Measurements from ENCODE around the gene CASP8. TPM values are rescaled to one million over a fixed set of nuclear protein-coding genes. Genes with fewer than 3 reads are reported as not detected.

The CASP8 gene
- total RNA-seq: 79.1 and 79.4 TPM in 2 replicates

GRCh38 chr2:201260302-201260800, at the start of gene CASP8:
Gene CASP8, plus strand, starts transcription at chr2:201260536. Its CDS starts 5,951 bp downstream, at chr2:201266487.
- intact Hi-C loops (cut with micrococcal nuclease): loop anchor here (1.0 to 5.0 kb wide), 4 partner anchors 8 to 1117 kb away; partner anchors contain the start of genes BMPR2 and FZD7

GRCh38 chr2:201215963-201216362, 44.4 kb upstream of the CASP8 start:
- intact Hi-C loops (cut with micrococcal nuclease): no loop called here

- intact Hi-C loops (cut with micrococcal nuclease): no loop called here
Measured at GRCh38 chr2:201216918-201217317, 43.4 kb upstream of the CASP8 start.

DNA sequence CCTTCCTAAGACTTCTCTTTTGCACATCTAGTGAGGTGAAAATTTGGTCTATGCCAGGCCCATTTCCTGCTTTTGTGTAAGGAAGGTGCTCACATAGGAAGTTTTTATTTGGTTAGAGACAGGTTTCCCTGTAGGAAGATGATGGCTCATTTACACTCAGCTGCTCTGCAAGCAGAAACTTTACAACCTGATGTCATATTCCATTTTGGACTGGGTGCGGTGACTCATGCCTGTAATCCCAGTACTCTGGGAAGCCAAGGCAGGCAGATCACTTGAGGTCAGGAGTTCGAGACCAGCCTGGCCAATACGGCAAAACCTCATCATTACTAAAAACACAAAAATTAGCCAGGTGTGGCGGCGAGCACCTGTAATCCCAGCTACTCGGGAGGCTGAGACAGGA, 41.6 kb upstream of the CASP8 start:
- intact Hi-C loops (cut with micrococcal nuclease): no loop called here

- intact Hi-C loops (cut with micrococcal nuclease): no loop called here
Measured at GRCh38 chr2:201219328-201220096, 40.8 kb upstream of the CASP8 start.

- intact Hi-C loops (cut with micrococcal nuclease): no loop called here
Measured at GRCh38 chr2:201220102-201220570, 40.2 kb upstream of the CASP8 start.

GRCh38 chr2:201223089-201224073, 37.0 kb upstream of the CASP8 start:
- intact Hi-C loops (cut with micrococcal nuclease): no loop called here

DNA sequence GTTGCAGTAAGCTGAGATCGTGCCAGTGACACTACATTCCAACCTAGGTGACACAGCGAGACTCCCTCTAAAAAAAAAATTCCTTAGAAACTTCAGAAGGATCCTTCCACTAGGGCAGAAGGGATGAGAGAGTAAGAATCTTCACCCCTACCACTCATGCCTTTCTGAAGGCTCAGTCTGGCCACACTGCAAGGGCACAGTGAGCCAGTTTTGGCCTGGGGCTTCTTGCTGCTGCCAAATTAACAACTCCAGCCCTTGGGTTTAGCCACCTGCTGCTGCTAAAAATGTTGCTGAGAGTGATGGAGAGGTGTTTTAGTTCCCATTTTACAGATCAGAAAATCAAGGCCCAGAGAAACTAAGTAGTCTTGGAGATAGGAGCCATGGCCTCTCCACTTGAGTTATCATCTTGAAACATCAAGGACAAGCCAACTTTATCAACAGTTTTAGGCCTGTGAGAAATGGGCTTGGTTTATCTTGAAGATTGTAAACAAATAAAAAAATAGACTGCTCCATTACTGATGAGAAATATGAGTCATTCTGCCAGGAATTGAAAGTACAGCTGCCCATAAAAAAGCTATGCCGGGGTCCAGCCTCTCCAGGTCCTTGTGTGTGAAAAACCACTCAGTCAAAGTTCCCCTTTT, 31.9 kb upstream of the CASP8 start:
- intact Hi-C loops (cut with micrococcal nuclease): no loop called here

DNA sequence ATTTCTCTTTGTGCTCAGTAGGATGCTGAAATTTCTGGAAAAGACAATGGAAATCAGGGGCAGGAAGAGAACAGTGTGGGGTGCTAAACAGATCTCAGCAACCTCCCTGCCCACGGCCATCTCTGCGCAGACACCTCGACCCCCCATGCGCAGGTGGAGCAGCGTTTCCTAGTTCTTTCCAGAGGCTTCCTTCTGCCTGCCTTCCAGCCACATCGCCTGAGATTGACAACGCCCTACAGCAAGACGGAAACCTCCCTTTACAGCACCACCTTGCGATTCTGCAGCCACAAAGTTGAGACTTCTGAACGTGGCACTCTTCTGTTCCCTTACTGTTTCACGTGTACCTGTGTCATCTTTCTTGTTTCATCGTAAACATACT, 31.4 kb upstream of the CASP8 start:
- intact Hi-C loops (cut with micrococcal nuclease): no loop called here

DNA sequence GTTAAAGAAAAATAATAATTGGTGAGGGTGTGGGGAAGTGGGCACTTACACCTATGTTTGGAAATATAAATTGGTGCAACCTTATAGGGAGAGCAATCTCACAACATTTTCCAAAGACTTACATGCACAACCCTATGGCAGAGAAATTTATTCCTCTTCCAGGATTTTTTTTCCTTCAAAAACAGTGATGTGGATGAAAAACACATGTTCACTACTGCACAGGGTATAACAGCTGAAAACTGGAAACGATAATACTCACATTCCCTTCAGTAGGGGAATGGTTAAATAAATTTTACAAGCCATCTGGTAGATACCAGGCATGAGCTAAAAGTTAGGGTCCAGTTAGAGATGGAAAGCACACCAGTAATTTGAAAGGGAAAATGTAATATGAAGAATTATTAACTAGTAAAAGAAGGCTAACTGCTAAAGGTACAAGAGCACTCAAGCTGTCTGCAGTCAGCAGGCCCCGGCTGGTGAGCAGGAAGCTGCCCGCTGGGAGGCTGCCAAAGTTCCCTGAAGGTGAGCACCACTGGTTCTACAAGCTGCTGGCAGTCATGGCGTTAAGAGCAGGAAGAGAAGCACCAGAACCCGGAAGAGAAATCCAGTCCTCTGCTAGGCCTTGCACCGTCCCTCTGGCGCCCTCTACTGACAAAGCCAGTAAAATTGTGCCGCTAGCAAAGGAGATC, 28.4 kb upstream of the CASP8 start:
- intact Hi-C loops (cut with micrococcal nuclease): loop anchor here (1.0 to 10.0 kb wide), 9 partner anchors 38 to 1033 kb away; partner anchors contain the start of genes CASP10, HYCC2, NIF3L1 and NOP58

DNA sequence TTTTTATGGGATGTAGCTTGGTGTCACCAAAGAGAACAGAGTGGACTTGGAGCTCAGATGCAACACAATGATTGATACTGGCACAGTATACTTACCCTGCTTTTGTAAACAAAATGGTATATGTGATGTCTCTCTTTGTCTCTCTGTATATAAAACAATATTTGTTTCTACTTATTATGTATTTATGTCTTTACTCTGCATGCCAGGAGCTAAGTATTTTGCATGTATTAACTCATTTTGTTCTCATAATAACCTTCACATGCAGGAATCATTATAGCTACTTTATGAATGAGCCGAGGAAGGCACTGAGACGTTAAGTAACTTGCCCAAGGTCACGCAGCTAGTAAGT, 27.9 kb upstream of the CASP8 start:
- intact Hi-C loops (cut with micrococcal nuclease): loop anchor here (1.0 to 10.0 kb wide), 9 partner anchors 38 to 1032 kb away; partner anchors contain the start of genes CASP10, HYCC2, NIF3L1 and NOP58

DNA sequence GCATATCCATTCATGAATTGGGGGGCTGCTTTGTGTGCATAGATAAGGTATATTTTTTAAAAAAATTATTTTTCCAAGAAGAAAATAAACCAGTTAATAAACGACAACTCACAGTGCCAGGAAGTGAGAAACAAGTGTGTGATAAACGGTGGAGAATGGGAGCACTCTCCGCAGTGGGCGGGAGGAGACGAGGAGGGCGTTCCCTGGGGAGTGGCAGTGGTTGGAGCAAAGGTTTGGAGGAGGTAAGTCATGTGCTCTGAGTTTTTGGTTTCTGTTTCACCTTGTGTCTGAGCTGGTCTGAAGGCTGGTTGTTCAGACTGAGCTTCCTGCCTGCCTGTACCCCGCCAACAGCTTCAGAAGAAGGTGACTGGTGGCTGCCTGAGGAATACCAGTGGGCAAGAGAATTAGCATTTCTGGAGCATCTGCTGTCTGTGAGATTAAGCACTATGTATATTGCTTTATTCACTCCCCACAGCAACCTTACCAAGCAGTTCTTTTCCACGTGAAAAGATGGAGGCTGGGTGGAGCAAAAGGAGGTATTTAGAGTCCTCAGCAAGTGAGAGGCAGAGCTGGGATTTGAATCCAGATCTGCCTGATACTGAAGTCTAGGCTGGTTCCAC, 27.0 kb upstream of the CASP8 start:
- intact Hi-C loops (cut with micrococcal nuclease): loop anchor here (1.0 to 10.0 kb wide), 10 partner anchors 163 to 1031 kb away; partner anchors contain the start of genes HYCC2, NIF3L1, NOP58 and PPIL3

GRCh38 chr2:201233812-201234662, 26.3 kb upstream of the CASP8 start:
- intact Hi-C loops (cut with micrococcal nuclease): loop anchor here (1.0 to 10.0 kb wide), 10 partner anchors 163 to 1031 kb away; partner anchors contain the start of genes HYCC2, NIF3L1, NOP58 and PPIL3

GRCh38 chr2:201234663-201235135, 25.6 kb upstream of the CASP8 start:
- intact Hi-C loops (cut with micrococcal nuclease): loop anchor here (10.0 kb wide), 1 partner anchor 1030 kb away; the partner anchor contains the start of gene NOP58

- intact Hi-C loops (cut with micrococcal nuclease): loop anchor here (1.0 to 10.0 kb wide), 6 partner anchors 22 to 1029 kb away; partner anchors contain the start of gene NOP58
Measured at GRCh38 chr2:201235860-201236811, 24.2 kb upstream of the CASP8 start.

GRCh38 chr2:201237486-201238123, 22.7 kb upstream of the CASP8 start:
- intact Hi-C loops (cut with micrococcal nuclease): loop anchor here (2.0 to 10.0 kb wide), 2 partner anchors 941 to 1027 kb away; partner anchors contain the start of gene NOP58

All from T-helper 2 cell treated with Interferon-gamma antibody and Interleukin-4, amounts not matched to agents 100 ng/mL and 5 ng/mL, for 36 hours (primary cell).